B cell (primary cell): ENCODE data around the gene LTB. TPM values are rescaled to one million over a fixed set of nuclear protein-coding genes. Genes with fewer than 3 reads are reported as not detected.
A peak's percentile ranks its signal among the peaks of the same experiment; 100 is the strongest.

Source experiments
- ATAC-seq: fragments of 200-7000 bp; cut with Tn5 transposase; one replicate; pipeline ENCODE4 v1.10.0; 2021; ENCODE audit warnings: low read depth, mild to moderate bottlenecking, moderate number of reproducible peaks, moderate library complexity
- CTCF ChIA-PET: fragments of 350-600 bp; sonication (Branson Sonifier 250); formaldehyde crosslinking; loops from one replicate; lab custom pipeline; 2021; ENCODE audit warnings: antibody characterized with exemption, inconsistent platforms; lab: Charles Lee
- POLR2A ChIA-PET: fragments of 350-600 bp; sonication (Branson Sonifier 250); formaldehyde crosslinking; loops from one replicate; lab custom pipeline; 2021; ENCODE audit warnings: antibody characterized with exemption; lab: Charles Lee
- DNase-seq: peaks from one replicate; pipeline ENCODE4 v3.0.0; 2013
- H2AFZ ChIP-seq: 2 replicates; pipeline ENCODE4 v1.6.1; 2012; ENCODE audit warnings: mild to moderate bottlenecking, low read depth, low read length; ENCODE audit not compliant: insufficient read depth, poor library complexity, severe bottlenecking
- H3K27ac ChIP-seq, 2 donors: 1 replicate in 1 of 2; 2 replicates in 1 of 2; pipeline ENCODE4 v1.5.1; 2012 to 2013; ENCODE audit warnings: low read length in 2 of 2, mild to moderate bottlenecking in 2 of 2, moderate library complexity in 1 of 2
- H3K27me3 ChIP-seq, 4 experiments: fragments of 200-600 bp in 1 of 4; sonication (generic) in 1 of 4; replicated peaks in 1 of 4; 1 replicate in 2 of 4; 2 replicates in 2 of 4; pipeline versions ENCODE4 v1.6.1 to v1.7.0; 2013 to 2016; ENCODE audit warnings: low read length in 3 of 4, mild to moderate bottlenecking in 2 of 4, mixed read lengths in 1 of 4, moderate library complexity in 1 of 4; ENCODE audit not compliant: insufficient read depth in 4 of 4, control insufficient read depth in 3 of 4; ENCODE audit errors: control extremely low read depth in 1 of 4
- H3K36me3 ChIP-seq, 2 experiments: replicated peaks in 1 of 2; 1 replicate in 1 of 2; 2 replicates in 1 of 2; pipeline versions ENCODE4 v1.6.1 to v1.7.1; 2013; ENCODE audit warnings: low read length in 1 of 2; ENCODE audit not compliant: insufficient read depth in 2 of 2, control insufficient read depth in 1 of 2; ENCODE audit errors: control extremely low read depth in 1 of 2, extremely low read depth in 1 of 2
- H3K4me1 ChIP-seq, 2 donors: fragments of 200-600 bp in 1 of 2; sonication (generic) in 1 of 2; 1 replicate in 1 of 2; 2 replicates in 1 of 2; pipeline versions ENCODE4 v1.5.1 to v1.6.1; 2013 to 2017; ENCODE audit warnings: low read length in 2 of 2; ENCODE audit not compliant: control insufficient read depth in 2 of 2, insufficient read depth in 2 of 2
- H3K4me2 ChIP-seq: replicated peaks from 2 replicates; pipeline ENCODE3; 2012; ENCODE audit warnings: mild to moderate bottlenecking, low read depth, low read length; ENCODE audit not compliant: poor library complexity, severe bottlenecking
- H3K4me3 ChIP-seq, 5 experiments: fragments of 200-600 bp in 1 of 5; sonication (generic) in 1 of 5; 1 replicate in 3 of 5; 2 replicates in 2 of 5; pipeline versions ENCODE4 v1.5.1 to v1.7.0; 2011 to 2016; ENCODE audit warnings: low read length in 4 of 5, mild to moderate bottlenecking in 4 of 5, low read depth in 2 of 5, control low read depth in 1 of 5, moderate library complexity in 1 of 5; ENCODE audit not compliant: insufficient read depth in 1 of 5; ENCODE audit errors: control extremely low read depth in 1 of 5, extremely low read depth in 1 of 5
- H3K79me2 ChIP-seq: fragments of 200-600 bp; sonication (generic); one replicate; pipeline ENCODE4 v1.6.0; 2016; ENCODE audit warnings: low read length; ENCODE audit not compliant: control insufficient read depth, insufficient read depth
- H3K9ac ChIP-seq: fragments of 200-600 bp; sonication (generic); 2 replicates; pipeline ENCODE4 v1.6.1; 2017; ENCODE audit warnings: mild to moderate bottlenecking, low read length, moderate library complexity
- H3K9me3 ChIP-seq, 3 donors: one replicate each; pipeline versions ENCODE4 v1.6.1 to v1.7.1; 2013; ENCODE audit warnings: low read length in 2 of 3; ENCODE audit not compliant: control insufficient read depth in 2 of 3, insufficient read depth in 1 of 3; ENCODE audit errors: control extremely low read depth in 1 of 3
- H4K20me1 ChIP-seq: 2 replicates; pipeline ENCODE4 v1.6.0; 2012; ENCODE audit warnings: mild to moderate bottlenecking, low read length; ENCODE audit not compliant: insufficient read depth, control insufficient read depth, poor library complexity, severe bottlenecking
- H3K27ac Mint-ChIP-seq: one replicate; pipeline ENCODE4 v1.8.0; 2021; ENCODE audit warnings: mixed read lengths
- H3K27me3 Mint-ChIP-seq: one replicate; pipeline ENCODE4 v1.8.0; 2021; ENCODE audit warnings: mixed read lengths
- H3K4me1 Mint-ChIP-seq: one replicate; pipeline ENCODE4 v1.8.0; 2021; ENCODE audit warnings: mixed read lengths
- H3K4me3 Mint-ChIP-seq: one replicate; pipeline ENCODE4 v1.8.0; 2021; ENCODE audit warnings: mixed read lengths
- H3K9me3 Mint-ChIP-seq: one replicate; pipeline ENCODE4 v1.8.0; 2022; ENCODE audit warnings: mixed read lengths; ENCODE audit not compliant: insufficient read depth
- CTCF ChIP-seq: fragments of 200-600 bp; IDR thresholded peaks from one replicate; pipeline ENCODE4 v1.8.0; 2022; ENCODE audit warnings: antibody characterized with exemption, mild to moderate bottlenecking
- EZH2 ChIP-seq: IDR thresholded peaks from 2 replicates; pipeline ENCODE4 v1.6.1; 2012; ENCODE audit warnings: borderline replicate concordance, low read depth, mild to moderate bottlenecking, moderate library complexity, low read length; ENCODE audit not compliant: insufficient read depth, poor library complexity, severe bottlenecking
- WGBS: methylation state at CpG from one replicate; pipeline ENCODE4 v1.1.5; 2013; ENCODE audit warnings: missing lambda C conversion rate; ENCODE audit not compliant: insufficient coverage; 5-methylcytosine and 5-hydroxymethylcytosine counted together
- intact Hi-C: fragments of 100-400 bp; cut with micrococcal nuclease; formaldehyde crosslinking; loops from one replicate; pipeline ENCODE4 v1.10.0; 2022
- polyA plus RNA-seq: library from polyadenylated mRNA; depleted of rRNA; stranded (reverse); fragments of >200 nt; gene quantifications from 2 replicates; pipeline ENCODE4 v1.2.3, GENCODE V29; 2012
- total RNA-seq, 2 donors: library from RNA; stranded (reverse); fragments of 120-200 nt in 1 of 2; gene quantifications; 1 replicate in 1 of 2; 2 replicates in 1 of 2; pipeline versions ENCODE4 v1.2.3 to v1.2.4, GENCODE V29; 2013 to 2022

LTB gene
- total and polyA plus RNA-seq, 2 donors (not counting 1 experiment from before 2014, with no cell fraction given) = 488 to 938 TPM

GRCh38 chr6:31579546-31580437 is 2.4 kb downstream of the LTB start:
- Histone ChIP-seq H3K9ac (peak overlapping the region; percentile 97), H4K20me1 (peaks cover 33% of the 10 kb centered on the region), H3K9me3 (no peaks in the 10 kb centered on the region), H3K27me3 (no peaks in the 10 kb centered on the region), H3K4me2 (peak overlapping the region; percentile 88), H3K79me2 (peaks cover 85% of the 10 kb centered on the region), H3K4me1 (peaks cover 65 to 83% of the 10 kb centered on the region in 2 donors), H3K4me3 (peak overlapping the region; percentile 51 to 100 (median 85)), H3K36me3 (peaks cover 2 to 39% of the 10 kb centered on the region in 2 experiments), H3K27ac (peak overlapping the region; percentile 95 to 97), H2AFZ (no peak overlapping the region)
- intact Hi-C loops = loop anchor here (1.0 to 2.0 kb wide), 2 partner anchors 21 to 28 kb away; no protein-coding TSS in a partner anchor
- H3K4me1 Mint-ChIP-seq = peaks cover 83% of the 10 kb centered on the region
- WGBS = 81% methylated on average over 4 of the region's 8 CpGs
- CTCF ChIA-PET = interaction anchor here (0.8 to 35.3 kb wide), 8 partner anchors 16 to 253 kb away, joined by 3 to 2241 read pairs (median 6); partner anchors contain the start of genes ATP6V1G2, DDX39B, LST1 and LTA
- H3K9me3 Mint-ChIP-seq = no peaks in the 10 kb centered on the region
- H3K4me3 Mint-ChIP-seq = peak overlapping the region; percentile 98
- POLR2A ChIA-PET = interaction anchor here (0.6 to 42.6 kb wide), 8 partner anchors 5 to 933 kb away, joined by 3 to 1450 read pairs (median 7); partner anchors contain the start of genes ATP6V1G2, DDX39B, LST1 and LTA
- no peaks in the 10 kb centered on the region for H3K27me3 Mint-ChIP-seq
- H3K27ac Mint-ChIP-seq = peak overlapping the region; percentile 99
- TF ChIP-seq CTCF (no peak), EZH2 (no peak)
- no peak for ATAC-seq
- no peak for DNase-seq
